ENCODE results near the gene TTLL1.

The TTLL1 gene

DNA sequence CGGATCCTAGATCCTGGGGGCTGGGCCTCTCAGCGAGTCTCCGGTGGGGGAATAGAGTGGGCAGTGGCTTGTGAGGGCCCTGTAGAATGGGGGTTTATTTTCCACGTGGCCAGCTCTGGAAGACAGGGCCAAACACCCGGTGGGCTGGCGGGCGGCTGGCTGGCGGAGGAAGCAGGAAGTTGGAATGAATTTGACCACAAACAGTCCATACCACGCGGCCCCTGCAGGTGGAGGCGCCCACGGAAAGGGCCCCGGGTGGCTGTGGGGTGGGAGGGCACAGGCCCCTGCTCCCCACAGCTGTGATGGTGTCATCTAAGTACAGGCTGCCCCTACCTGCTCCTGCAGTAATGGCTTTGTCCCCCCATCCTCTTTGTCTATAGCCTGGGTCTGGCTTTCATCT is 38.9 kb upstream of the TTLL1 start:
- 92 to 96% methylated on average over 13 of the region's 13 CpGs for WGBS, 2 experiments
- Histone ChIP-seq H3K4me3 (ENCODE audit: insufficient read depth, low read depth, low read length) (no peak overlapping the region), H3K9me3 (ENCODE audit: control insufficient read depth, low read length) (no peaks in the 10 kb centered on the region), H3K27ac (ENCODE audit: insufficient read depth, low read depth, low read length, poor library complexity, severe bottlenecking) (no peak overlapping the region), H3K36me3 (ENCODE audit: control insufficient read depth, insufficient read depth, low read length) (peaks cover 2% of the 10 kb centered on the region), H3K27me3 (ENCODE audit: control insufficient read depth, insufficient read depth, low read length, poor library complexity, severe bottlenecking) (no peaks in the 10 kb centered on the region), H3K4me1 (ENCODE audit: control insufficient read depth, insufficient read depth, low read length) (peaks cover 7% of the 10 kb centered on the region)

DNA sequence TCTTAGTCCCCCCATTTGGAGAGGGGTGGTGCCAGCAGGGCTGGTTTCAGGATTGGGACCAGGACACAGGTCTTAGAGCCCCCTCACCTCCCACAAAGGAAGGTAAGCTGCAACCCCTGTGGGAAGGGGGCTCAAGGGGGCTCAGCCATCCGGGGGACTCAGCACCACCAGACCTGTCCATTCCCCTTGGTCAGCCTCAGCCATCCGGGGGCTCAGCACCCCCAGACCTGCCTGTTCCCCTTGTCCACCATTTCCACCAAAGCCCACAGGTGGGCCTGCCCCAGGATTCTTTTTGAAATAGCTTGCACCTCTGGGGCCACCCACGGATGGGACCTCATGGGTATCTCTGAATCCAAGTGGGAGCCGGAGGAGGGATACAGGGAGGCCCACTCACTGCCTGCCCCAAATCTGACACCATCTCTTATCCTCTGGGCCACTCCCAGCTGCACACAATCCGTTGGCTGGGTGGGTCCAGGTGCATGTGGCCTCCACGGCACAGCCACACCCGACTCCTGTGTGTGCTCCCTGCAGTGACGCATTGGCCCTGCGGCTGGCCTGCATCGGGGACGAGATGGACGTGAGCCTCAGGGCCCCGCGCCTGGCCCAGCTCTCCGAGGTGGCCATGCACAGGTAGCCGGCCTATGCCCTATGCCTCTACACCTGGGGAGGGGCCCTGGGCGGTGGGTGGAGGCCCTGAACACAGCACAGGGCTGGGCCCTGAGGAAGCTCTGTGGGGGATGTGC is 38.1 kb upstream of the TTLL1 start:
- H3K4me3 ChIP-seq (ENCODE audit: insufficient read depth, low read depth, low read length), result no peak overlapping the region
- 93 to 95% methylated on average over 17 of the region's 17 CpGs for WGBS, 2 experiments
- no peaks in the 10 kb centered on the region for H3K27me3 ChIP-seq (ENCODE audit: control insufficient read depth, insufficient read depth, low read length, poor library complexity, severe bottlenecking)
- H3K9me3 ChIP-seq (ENCODE audit: control insufficient read depth, low read length), result no peaks in the 10 kb centered on the region
- no peak overlapping the region for H3K27ac ChIP-seq (ENCODE audit: insufficient read depth, low read depth, low read length, poor library complexity, severe bottlenecking)
- H3K36me3 ChIP-seq (ENCODE audit: control insufficient read depth, insufficient read depth, low read length), result no peaks in the 10 kb centered on the region
- peaks cover 7% of the 10 kb centered on the region for H3K4me1 ChIP-seq (ENCODE audit: control insufficient read depth, insufficient read depth, low read length)

DNA sequence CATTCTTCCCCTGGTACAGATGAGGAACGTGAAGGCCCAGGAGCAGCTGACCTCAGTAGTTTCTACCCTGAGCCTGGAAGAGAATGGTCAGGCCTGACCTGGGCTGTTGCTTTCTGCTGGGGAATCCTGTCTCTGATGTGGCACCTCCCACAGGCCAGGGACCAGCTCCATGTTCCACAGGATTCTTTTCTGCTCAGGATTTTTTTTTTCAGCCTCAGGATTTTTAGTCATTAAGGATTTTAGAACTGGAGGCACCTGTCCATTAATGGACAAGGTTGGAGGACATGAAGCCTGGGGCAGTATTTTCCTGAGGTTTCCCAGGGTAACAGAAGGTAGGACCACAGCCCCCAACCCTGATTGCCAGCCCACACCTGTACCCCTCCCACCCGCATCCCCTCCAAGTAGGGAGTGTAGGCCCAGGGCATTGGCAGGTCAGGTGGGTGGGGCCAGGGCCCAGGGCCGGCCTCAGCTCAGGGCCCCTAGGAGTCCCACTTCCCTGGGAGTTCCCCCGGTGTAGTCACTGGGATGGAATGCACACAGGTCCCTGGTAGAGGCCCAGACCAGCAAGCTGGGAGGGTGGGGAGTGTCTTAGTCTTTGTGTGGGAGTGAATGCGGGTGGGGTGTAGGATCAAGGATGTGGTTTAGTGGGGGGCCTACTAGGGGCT is 37.4 kb upstream of the TTLL1 start:
- H3K27me3 ChIP-seq (ENCODE audit: control insufficient read depth, insufficient read depth, low read length, poor library complexity, severe bottlenecking), result no peaks in the 10 kb centered on the region
- no peaks in the 10 kb centered on the region for H3K9me3 ChIP-seq (ENCODE audit: control insufficient read depth, low read length)
- no peak overlapping the region for H3K4me3 ChIP-seq (ENCODE audit: insufficient read depth, low read depth, low read length)
- H3K36me3 ChIP-seq (ENCODE audit: control insufficient read depth, insufficient read depth, low read length), result no peaks in the 10 kb centered on the region
- no peak overlapping the region for H3K27ac ChIP-seq (ENCODE audit: insufficient read depth, low read depth, low read length, poor library complexity, severe bottlenecking)
- 74 to 78% methylated on average over 5 of the region's 5 CpGs for WGBS, 2 experiments
- H3K4me1 ChIP-seq (ENCODE audit: control insufficient read depth, insufficient read depth, low read length), result peaks cover 7% of the 10 kb centered on the region

DNA sequence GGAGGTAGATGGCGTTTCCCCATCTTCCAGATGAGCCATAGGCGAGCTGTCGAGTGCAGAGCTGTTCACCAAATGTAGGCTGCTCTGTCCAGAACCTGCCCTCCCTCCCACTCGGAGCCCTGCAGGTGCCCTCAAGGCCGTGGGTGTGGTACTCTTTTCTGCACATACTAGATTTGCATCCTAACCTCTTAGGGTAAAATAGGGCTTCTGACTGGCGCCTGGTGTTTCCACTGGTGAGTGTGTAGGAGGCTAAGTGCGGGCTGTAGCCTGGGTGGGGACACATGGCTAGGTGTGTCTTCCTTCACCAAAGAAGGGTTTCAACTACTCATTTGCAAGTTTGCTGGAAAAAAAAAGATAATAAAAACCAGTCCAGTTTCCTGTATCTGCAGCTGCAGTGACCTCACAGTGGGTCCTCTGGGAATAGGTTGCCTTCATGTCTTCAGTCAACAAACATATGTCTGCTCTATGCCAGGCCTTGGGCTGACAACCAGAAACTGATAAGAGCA is 29.8 kb upstream of the TTLL1 start:
- no peaks in the 10 kb centered on the region for H3K9me3 ChIP-seq (ENCODE audit: control insufficient read depth, low read length)
- no peak overlapping the region for H3K4me3 ChIP-seq (ENCODE audit: insufficient read depth, low read depth, low read length)
- no peaks in the 10 kb centered on the region for H3K36me3 ChIP-seq (ENCODE audit: control insufficient read depth, insufficient read depth, low read length)
- 84 to 89% methylated on average over 7 of the region's 7 CpGs for WGBS, 2 experiments
- H3K4me1 ChIP-seq (ENCODE audit: control insufficient read depth, insufficient read depth, low read length), result peaks cover 10% of the 10 kb centered on the region
- no peaks in the 10 kb centered on the region for H3K27me3 ChIP-seq (ENCODE audit: control insufficient read depth, insufficient read depth, low read length, poor library complexity, severe bottlenecking)
- no peak overlapping the region for H3K27ac ChIP-seq (ENCODE audit: insufficient read depth, low read depth, low read length, poor library complexity, severe bottlenecking)

DNA sequence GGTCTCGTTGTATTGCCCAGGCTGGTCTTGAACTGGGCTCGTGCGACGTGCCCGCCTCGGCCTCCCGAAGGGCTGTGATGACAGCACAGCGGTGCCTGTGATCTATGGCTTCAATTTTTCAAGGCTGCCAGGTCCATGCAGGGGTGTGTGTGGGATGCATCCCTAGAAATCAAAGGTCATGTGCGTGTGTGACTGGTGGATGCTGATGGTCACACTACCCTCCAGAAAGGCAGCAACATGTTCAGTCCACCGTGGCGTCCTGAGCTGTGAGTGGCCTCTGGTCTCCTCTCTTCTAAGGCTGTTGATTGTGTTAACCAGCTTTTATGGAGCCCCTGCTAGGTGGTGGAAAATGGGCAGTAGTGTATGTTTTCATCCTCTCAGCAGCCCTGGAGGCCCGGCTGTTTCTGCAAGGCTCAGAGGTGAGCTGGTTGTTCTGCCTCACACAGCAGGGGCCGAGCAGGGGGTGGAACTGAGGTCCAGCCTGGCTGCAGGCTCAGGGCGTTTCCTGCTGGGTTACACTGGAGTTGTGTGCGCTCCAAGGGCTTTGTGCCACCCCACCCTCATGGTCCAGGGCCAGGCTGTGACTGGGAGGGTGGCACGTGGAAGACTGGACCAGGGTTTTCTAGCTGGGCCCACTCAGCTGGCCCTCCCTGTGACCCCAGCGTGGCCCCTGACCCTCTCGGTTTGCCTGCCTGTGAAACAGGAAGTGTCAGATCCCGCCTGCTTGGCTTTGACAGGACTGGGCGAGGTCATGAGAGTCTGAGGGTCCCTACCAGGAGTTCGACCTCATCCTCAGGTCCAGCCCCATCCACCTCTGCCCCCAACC is 29.0 kb upstream of the TTLL1 start:
- Histone ChIP-seq H3K27ac (ENCODE audit: insufficient read depth, low read depth, low read length, poor library complexity, severe bottlenecking) (no peak overlapping the region), H3K27me3 (ENCODE audit: control insufficient read depth, insufficient read depth, low read length, poor library complexity, severe bottlenecking) (peaks cover 6% of the 10 kb centered on the region), H3K4me1 (ENCODE audit: control insufficient read depth, insufficient read depth, low read length) (peaks cover 10% of the 10 kb centered on the region), H3K36me3 (ENCODE audit: control insufficient read depth, insufficient read depth, low read length) (no peaks in the 10 kb centered on the region), H3K4me3 (ENCODE audit: insufficient read depth, low read depth, low read length) (no peak overlapping the region), H3K9me3 (ENCODE audit: control insufficient read depth, low read length) (no peaks in the 10 kb centered on the region)
- 75% methylated on average over 21 of the region's 21 CpGs for WGBS, 2 experiments

DNA sequence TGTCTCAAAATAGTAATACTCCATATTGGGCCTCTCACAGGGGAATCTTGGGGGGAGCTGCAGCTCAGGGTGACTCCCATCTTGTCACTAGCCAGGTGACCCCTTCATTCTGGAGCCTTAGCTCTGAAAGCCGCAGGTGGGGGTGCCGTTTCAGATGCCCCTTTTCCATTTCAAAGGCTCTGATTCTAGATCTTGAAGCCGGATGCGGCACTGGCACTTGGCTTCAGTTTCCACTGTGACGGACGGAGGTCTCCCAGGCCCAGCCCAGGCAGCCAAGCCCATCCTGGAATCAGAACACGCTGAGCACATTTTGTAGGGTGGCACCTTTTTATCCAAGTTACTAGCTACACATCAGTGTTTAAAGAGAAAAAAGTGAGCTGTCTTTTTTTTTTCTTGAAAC is 27.7 kb upstream of the TTLL1 start:
- no peak overlapping the region for H3K27ac ChIP-seq (ENCODE audit: insufficient read depth, low read depth, low read length, poor library complexity, severe bottlenecking)
- WGBS, 2 experiments, result 95 to 96% methylated on average over 7 of the region's 7 CpGs
- no peaks in the 10 kb centered on the region for H3K9me3 ChIP-seq (ENCODE audit: control insufficient read depth, low read length)
- H3K4me3 ChIP-seq (ENCODE audit: insufficient read depth, low read depth, low read length), result no peak overlapping the region
- no peaks in the 10 kb centered on the region for H3K36me3 ChIP-seq (ENCODE audit: control insufficient read depth, insufficient read depth, low read length)
- H3K4me1 ChIP-seq (ENCODE audit: control insufficient read depth, insufficient read depth, low read length), result peaks cover 10% of the 10 kb centered on the region
- peaks cover 19% of the 10 kb centered on the region for H3K27me3 ChIP-seq (ENCODE audit: control insufficient read depth, insufficient read depth, low read length, poor library complexity, severe bottlenecking)

DNA sequence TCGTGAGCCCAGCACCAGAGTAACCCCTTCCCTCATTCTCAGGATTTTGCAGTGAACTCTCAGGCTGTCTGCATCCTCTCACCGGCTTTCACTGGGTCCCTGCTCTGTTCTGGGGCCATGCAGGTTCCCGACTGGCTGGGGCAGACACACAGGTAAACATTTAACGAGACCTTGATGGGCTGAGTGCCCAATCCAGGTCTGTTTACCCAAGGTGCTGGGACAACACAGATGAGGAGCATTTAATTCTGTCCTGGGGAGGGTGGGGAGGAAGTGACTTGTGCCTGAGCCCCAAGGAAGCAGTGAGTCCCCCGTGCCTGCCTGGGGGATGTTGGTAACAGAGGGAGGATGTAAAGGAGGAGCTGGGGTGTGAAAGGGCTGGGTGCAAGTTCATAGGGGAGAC is 25.8 kb upstream of the TTLL1 start:
- H3K36me3 ChIP-seq (ENCODE audit: control insufficient read depth, insufficient read depth, low read length), result no peaks in the 10 kb centered on the region
- WGBS, 2 experiments, result 81 to 82% methylated on average over 5 of the region's 5 CpGs
- H3K4me3 ChIP-seq (ENCODE audit: insufficient read depth, low read depth, low read length), result no peak overlapping the region
- no peaks in the 10 kb centered on the region for H3K9me3 ChIP-seq (ENCODE audit: control insufficient read depth, low read length)
- H3K4me1 ChIP-seq (ENCODE audit: control insufficient read depth, insufficient read depth, low read length), result peaks cover 10% of the 10 kb centered on the region
- peaks cover 39% of the 10 kb centered on the region for H3K27me3 ChIP-seq (ENCODE audit: control insufficient read depth, insufficient read depth, low read length, poor library complexity, severe bottlenecking)
- no peak overlapping the region for H3K27ac ChIP-seq (ENCODE audit: insufficient read depth, low read depth, low read length, poor library complexity, severe bottlenecking)

DNA sequence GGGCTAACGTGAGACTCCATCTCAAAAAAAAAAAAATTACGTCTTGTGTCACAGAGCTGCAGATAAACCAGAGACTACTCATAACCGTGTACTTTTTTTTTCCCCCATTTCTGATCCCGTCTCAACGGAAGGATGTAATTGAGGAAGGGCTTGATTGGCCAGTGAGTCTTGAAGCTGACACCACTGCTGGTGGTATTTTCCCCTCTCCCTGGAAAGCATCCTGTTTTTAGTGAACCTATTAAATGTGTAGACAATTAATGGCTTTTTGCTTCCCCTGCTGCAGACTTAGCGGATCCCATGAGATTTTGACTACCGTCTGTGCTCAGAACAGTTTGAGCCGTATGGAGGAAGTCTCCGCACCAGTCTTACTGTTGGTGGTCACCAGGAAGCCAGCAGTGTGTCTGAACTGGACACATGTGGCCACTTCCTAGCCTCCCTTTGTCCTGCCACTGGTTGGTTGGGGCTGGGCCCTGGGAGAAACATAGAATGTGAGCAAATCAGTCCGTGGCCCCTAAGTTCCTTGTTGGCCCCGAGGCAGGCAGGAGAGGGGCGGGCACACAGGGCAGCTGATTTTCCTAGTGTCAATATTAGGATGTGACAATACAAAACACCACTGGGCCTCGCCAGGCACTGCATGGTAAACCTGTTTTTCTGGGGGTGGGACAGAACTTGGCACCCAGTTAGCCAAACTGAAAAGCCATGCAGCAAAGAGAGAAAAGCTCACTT is 24.5 kb upstream of the TTLL1 start:
- 86 to 89% methylated on average over 13 of the region's 13 CpGs for WGBS, 2 experiments
- no peak overlapping the region for H3K27ac ChIP-seq (ENCODE audit: insufficient read depth, low read depth, low read length, poor library complexity, severe bottlenecking)
- H3K4me3 ChIP-seq (ENCODE audit: insufficient read depth, low read depth, low read length), result no peak overlapping the region
- H3K4me1 ChIP-seq (ENCODE audit: control insufficient read depth, insufficient read depth, low read length), result peaks cover 8% of the 10 kb centered on the region
- H3K9me3 ChIP-seq (ENCODE audit: control insufficient read depth, low read length), result no peaks in the 10 kb centered on the region
- peaks cover 52% of the 10 kb centered on the region for H3K27me3 ChIP-seq (ENCODE audit: control insufficient read depth, insufficient read depth, low read length, poor library complexity, severe bottlenecking)
- no peaks in the 10 kb centered on the region for H3K36me3 ChIP-seq (ENCODE audit: control insufficient read depth, insufficient read depth, low read length)

DNA sequence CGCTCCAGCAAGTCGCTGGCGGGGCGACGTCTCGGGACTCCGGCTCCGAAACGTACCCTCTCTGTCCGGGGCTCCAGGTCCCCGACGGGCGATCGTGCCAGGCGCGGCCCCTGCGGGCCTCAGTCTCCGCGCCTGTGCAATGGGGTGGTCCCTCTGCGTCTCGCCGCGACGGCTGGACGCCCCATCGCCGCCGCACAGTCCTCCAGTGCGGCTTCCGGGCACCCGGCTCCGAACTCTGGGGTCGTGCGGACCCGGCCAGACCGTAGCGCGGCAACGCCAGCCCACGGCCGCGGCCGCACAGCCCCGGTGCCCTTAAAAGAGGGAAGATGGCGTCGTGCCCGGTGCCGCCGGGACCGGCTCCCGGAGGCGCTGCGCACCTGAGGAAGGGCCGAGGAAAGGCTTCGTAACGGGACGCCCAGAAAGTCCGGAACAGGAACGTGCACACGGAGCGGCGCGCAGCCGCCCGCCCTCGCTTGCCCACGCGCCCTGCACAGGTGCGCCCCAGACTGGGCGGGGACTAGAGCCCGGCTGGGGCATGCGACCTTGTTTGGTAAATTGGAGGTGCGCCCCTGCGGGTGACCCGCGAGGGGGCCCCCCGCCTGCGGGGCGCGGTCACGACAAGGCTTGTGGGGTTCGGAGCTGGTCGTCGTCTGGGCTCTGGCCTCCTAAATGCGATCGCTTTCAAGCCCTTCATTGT is 21.9 kb upstream of the TTLL1 start:
- H3K4me3 ChIP-seq (ENCODE audit: insufficient read depth, low read depth, low read length), result peak overlapping the region; percentile 44
- 2 to 3% methylated on average over 86 of the region's 86 CpGs for WGBS, 2 experiments
- no peak overlapping the region for H3K27ac ChIP-seq (ENCODE audit: insufficient read depth, low read depth, low read length, poor library complexity, severe bottlenecking)
- no peaks in the 10 kb centered on the region for H3K9me3 ChIP-seq (ENCODE audit: control insufficient read depth, low read length)
- no peaks in the 10 kb centered on the region for H3K4me1 ChIP-seq (ENCODE audit: control insufficient read depth, insufficient read depth, low read length)
- H3K36me3 ChIP-seq (ENCODE audit: control insufficient read depth, insufficient read depth, low read length), result no peaks in the 10 kb centered on the region
- H3K27me3 ChIP-seq (ENCODE audit: control insufficient read depth, insufficient read depth, low read length, poor library complexity, severe bottlenecking), result peaks cover 56% of the 10 kb centered on the region
